GM06990 (cell line): ENCODE data around the gene SPATA46.
"Not testable (repeated sequence)": the region's sequence is repeated elsewhere in the genome, so short reads cannot be mapped to it uniquely, and the experiment has no call there.

ENCODE experiments used
- DNase-seq: peaks from one replicate; pipeline ENCODE4 v3.0.0-alpha.2; 2011; ENCODE audit not compliant: insufficient read length; ENCODE audit errors: extremely low read depth
- H3K27me3 ChIP-seq: replicated peaks from 2 replicates; pipeline ENCODE4 v1.6.0; 2011; ENCODE audit warnings: low read length; ENCODE audit not compliant: control insufficient read depth, insufficient read depth
- H3K36me3 ChIP-seq: 2 replicates; pipeline ENCODE4 v1.5.1; 2011; ENCODE audit warnings: low read length; ENCODE audit not compliant: control insufficient read depth, insufficient read depth
- H3K4me3 ChIP-seq: replicated peaks from 2 replicates; pipeline ENCODE4 v1.5.1; 2011; ENCODE audit warnings: low read depth, mild to moderate bottlenecking, control low read depth, low read length
- TF ChIP-seq, protein P1 (sequence below): IDR thresholded peaks from 2 replicates; pipeline ENCODE4 v1.5.1; 2011; ENCODE audit warnings: low read length, control low read depth, mild to moderate bottlenecking, inconsistent platforms; ENCODE audit not compliant: insufficient read depth, poor library complexity, severe bottlenecking

The SPATA46 gene

DNA sequence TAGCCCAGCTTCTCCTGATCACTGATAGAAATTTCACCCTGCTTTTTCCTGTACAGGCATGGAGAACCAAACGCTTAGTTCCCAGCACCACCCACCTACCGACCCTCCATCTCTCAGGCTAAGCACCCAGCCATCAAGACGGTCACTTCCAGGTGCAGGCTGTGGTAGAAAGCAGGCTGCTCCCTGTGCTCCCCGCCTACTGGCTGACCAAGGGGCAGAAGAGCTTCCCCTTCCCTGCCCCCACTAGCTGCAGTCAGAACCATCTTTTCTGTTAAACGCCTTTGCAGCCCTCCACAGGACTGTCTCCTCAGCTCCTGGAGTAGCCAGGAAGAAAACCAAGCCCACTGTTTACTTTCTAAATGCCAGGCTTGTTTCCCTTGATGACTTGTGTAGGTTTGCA lies 23.0 kb downstream of the SPATA46 start:
- Histone ChIP-seq H3K36me3 (no peaks in the 10 kb centered on the region), H3K27me3 (peaks cover 3% of the 10 kb centered on the region), H3K4me3 (no peak overlapping the region)
- TF ChIP-seq, protein P1, sequence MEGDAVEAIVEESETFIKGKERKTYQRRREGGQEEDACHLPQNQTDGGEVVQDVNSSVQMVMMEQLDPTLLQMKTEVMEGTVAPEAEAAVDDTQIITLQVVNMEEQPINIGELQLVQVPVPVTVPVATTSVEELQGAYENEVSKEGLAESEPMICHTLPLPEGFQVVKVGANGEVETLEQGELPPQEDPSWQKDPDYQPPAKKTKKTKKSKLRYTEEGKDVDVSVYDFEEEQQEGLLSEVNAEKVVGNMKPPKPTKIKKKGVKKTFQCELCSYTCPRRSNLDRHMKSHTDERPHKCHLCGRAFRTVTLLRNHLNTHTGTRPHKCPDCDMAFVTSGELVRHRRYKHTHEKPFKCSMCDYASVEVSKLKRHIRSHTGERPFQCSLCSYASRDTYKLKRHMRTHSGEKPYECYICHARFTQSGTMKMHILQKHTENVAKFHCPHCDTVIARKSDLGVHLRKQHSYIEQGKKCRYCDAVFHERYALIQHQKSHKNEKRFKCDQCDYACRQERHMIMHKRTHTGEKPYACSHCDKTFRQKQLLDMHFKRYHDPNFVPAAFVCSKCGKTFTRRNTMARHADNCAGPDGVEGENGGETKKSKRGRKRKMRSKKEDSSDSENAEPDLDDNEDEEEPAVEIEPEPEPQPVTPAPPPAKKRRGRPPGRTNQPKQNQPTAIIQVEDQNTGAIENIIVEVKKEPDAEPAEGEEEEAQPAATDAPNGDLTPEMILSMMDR, result no peak
- no peak for DNase-seq

- DNase-seq, result no peak
- TF ChIP-seq, protein P1, result no peak
- H3K36me3 ChIP-seq, result no peaks in the 10 kb centered on the region
Measured at GRCh38 chr1:162353078-162353477, 23.6 kb downstream of the SPATA46 start.

DNA sequence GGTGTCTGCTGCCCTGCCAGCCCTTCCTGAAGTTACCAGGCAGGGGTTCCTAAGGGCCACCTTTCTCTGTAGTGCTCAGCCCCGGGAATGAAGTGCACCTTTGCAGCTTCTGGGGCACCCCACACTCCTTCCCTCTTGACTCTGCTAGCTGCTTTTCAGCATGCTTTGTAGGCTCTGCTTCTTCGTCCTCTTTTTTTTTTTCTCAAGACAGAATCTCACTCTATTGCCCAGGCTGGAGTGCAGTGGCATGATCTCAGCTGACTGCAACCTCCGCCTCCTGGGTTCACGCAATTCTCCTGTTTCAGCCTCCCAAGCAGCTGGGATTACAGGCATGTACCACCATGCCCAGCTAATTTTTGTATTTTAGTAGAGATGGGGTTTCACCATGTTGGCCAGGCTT lies 24.8 kb downstream of the SPATA46 start:
- not testable (repeated sequence) for H3K36me3 ChIP-seq, DNase-seq, H3K4me3 ChIP-seq, H3K27me3 ChIP-seq

More at GRCh38 chr1:162353078-162353477, 23.6 kb downstream of the SPATA46 start:
- Histone ChIP-seq H3K27me3 (peaks cover 3% of the 10 kb centered on the region), H3K4me3 (no peak overlapping the region)

- no peak for DNase-seq
- H3K36me3 ChIP-seq, result no peaks in the 10 kb centered on the region
- H3K27me3 ChIP-seq, result no peaks in the 10 kb centered on the region
- TF ChIP-seq, protein P1, result no peak
- H3K4me3 ChIP-seq, result no peak overlapping the region
Measured at GRCh38 chr1:162351246-162351842, 25.3 kb downstream of the SPATA46 start.

GRCh38 chr1:162349635-162350330 lies 26.9 kb downstream of the SPATA46 start:
- Histone ChIP-seq H3K27me3 (no peaks in the 10 kb centered on the region), H3K4me3 (no peak overlapping the region), H3K36me3 (no peaks in the 10 kb centered on the region)
- TF ChIP-seq, protein P1, result no peak
- DNase-seq, result no peak

GRCh38 chr1:162347281-162347680 lies 29.4 kb downstream of the SPATA46 start:
- no peak overlapping the region for H3K4me3 ChIP-seq
- DNase-seq, result no peak
- H3K27me3 ChIP-seq, result no peaks in the 10 kb centered on the region
- TF ChIP-seq, protein P1, result no peak
- no peaks in the 10 kb centered on the region for H3K36me3 ChIP-seq
